CD14-positive monocyte (primary cell): ENCODE measurements around the gene MYH7. TPM values are rescaled to one million over a fixed set of nuclear protein-coding genes. Genes with fewer than 3 reads are reported as not detected.

ENCODE experiments used
- DNase-seq, 3 donors: peaks; one replicate each; pipeline ENCODE4 v3.0.0-alpha.2; 2011 to 2022
- H2AFZ ChIP-seq: 2 replicates; pipeline ENCODE4 v1.6.0; 2012; ENCODE audit warnings: mild to moderate bottlenecking, low read depth, low read length, inconsistent platforms; ENCODE audit not compliant: insufficient read depth, poor library complexity, severe bottlenecking
- H3K27ac ChIP-seq, 2 donors: 1 replicate in 1 of 2; 2 replicates in 1 of 2; pipeline ENCODE4 v1.5.1; 2012 to 2013; ENCODE audit warnings: low read length in 2 of 2, control low read depth in 1 of 2, inconsistent platforms in 1 of 2, low read depth in 1 of 2, mild to moderate bottlenecking in 1 of 2
- H3K27me3 ChIP-seq, 2 donors: one replicate each; pipeline versions ENCODE4 v1.6.0 to v1.6.1; 2011 to 2013; ENCODE audit warnings: low read length in 2 of 2; ENCODE audit not compliant: control insufficient read depth in 2 of 2, insufficient read depth in 2 of 2
- H3K36me3 ChIP-seq, 2 donors: replicated peaks in 1 of 2; 1 replicate in 1 of 2; 2 replicates in 1 of 2; pipeline versions ENCODE4 v1.5.1 to v1.6.1; 2012 to 2013; ENCODE audit warnings: low read length in 2 of 2, control low read depth in 1 of 2, inconsistent platforms in 1 of 2, mild to moderate bottlenecking in 1 of 2; ENCODE audit not compliant: insufficient read depth in 2 of 2, control insufficient read depth in 1 of 2
- H3K4me1 ChIP-seq, 2 donors: 1 replicate in 1 of 2; 2 replicates in 1 of 2; pipeline versions ENCODE4 v1.5.1 to v1.6.1; 2012 to 2013; ENCODE audit warnings: low read length in 2 of 2, control low read depth in 1 of 2, inconsistent platforms in 1 of 2, mild to moderate bottlenecking in 1 of 2, moderate library complexity in 1 of 2; ENCODE audit not compliant: insufficient read depth in 2 of 2, control insufficient read depth in 1 of 2
- H3K4me2 ChIP-seq: replicated peaks from 2 replicates; pipeline ENCODE3; 2012; ENCODE audit warnings: low read length, moderate library complexity, mild to moderate bottlenecking; ENCODE audit not compliant: poor library complexity, severe bottlenecking; ENCODE audit errors: extremely low read depth
- H3K4me3 ChIP-seq, 3 experiments: fragments of 200-600 bp in 1 of 3; sonication (generic) in 1 of 3; replicated peaks in 1 of 3; 1 replicate in 2 of 3; 2 replicates in 1 of 3; pipeline ENCODE4 v1.5.1; 2011 to 2013; ENCODE audit warnings: low read length in 3 of 3, mild to moderate bottlenecking in 3 of 3, control low read depth in 2 of 3, low read depth in 2 of 3, inconsistent platforms in 1 of 3, moderate library complexity in 1 of 3
- H3K79me2 ChIP-seq: 2 replicates; pipeline ENCODE4 v1.6.0; 2012; ENCODE audit warnings: mild to moderate bottlenecking, control low read depth, inconsistent platforms, low read length, moderate library complexity; ENCODE audit not compliant: insufficient read depth
- H3K9ac ChIP-seq: 2 replicates; pipeline ENCODE4 v1.6.0; 2017; ENCODE audit warnings: low read length, mild to moderate bottlenecking; ENCODE audit not compliant: insufficient read depth, poor library complexity, severe bottlenecking
- H3K9me3 ChIP-seq, 2 donors: replicated peaks in 1 of 2; 1 replicate in 1 of 2; 2 replicates in 1 of 2; pipeline versions ENCODE4 v1.5.1 to v1.6.1; 2012 to 2013; ENCODE audit warnings: low read length in 2 of 2, control low read depth in 1 of 2; ENCODE audit not compliant: control insufficient read depth in 1 of 2, insufficient read depth in 1 of 2
- H4K20me1 ChIP-seq: 2 replicates; pipeline ENCODE4 v1.6.0; 2012; ENCODE audit warnings: mild to moderate bottlenecking, low read length, control low read depth, moderate library complexity; ENCODE audit not compliant: insufficient read depth
- H3K27ac Mint-ChIP-seq, 7 donors: one replicate each; pipeline ENCODE4 v1.8.0; 2020; ENCODE audit warnings: mild to moderate bottlenecking in 7 of 7, mixed read lengths in 7 of 7, moderate library complexity in 6 of 7, inconsistent platforms in 2 of 7
- H3K27me3 Mint-ChIP-seq, 3 donors: one replicate each; pipeline ENCODE4 v1.8.0; 2021 to 2022; ENCODE audit warnings: low read depth in 3 of 3, mild to moderate bottlenecking in 3 of 3, mixed read lengths in 3 of 3, moderate library complexity in 3 of 3, inconsistent platforms in 1 of 3
- H3K36me3 Mint-ChIP-seq, 2 donors: one replicate each; pipeline ENCODE4 v1.8.0; 2020; ENCODE audit warnings: mixed read lengths in 2 of 2, inconsistent platforms in 1 of 2, mild to moderate bottlenecking in 1 of 2
- H3K4me1 Mint-ChIP-seq: one replicate; pipeline ENCODE4 v1.8.0; 2020; ENCODE audit warnings: mild to moderate bottlenecking, mixed read lengths
- H3K4me3 Mint-ChIP-seq, 2 donors: one replicate each; pipeline ENCODE4 v1.8.0; 2020; ENCODE audit warnings: mild to moderate bottlenecking in 2 of 2, mixed read lengths in 2 of 2, moderate library complexity in 1 of 2
- H3K9me3 Mint-ChIP-seq, 7 donors: one replicate each; pipeline ENCODE4 v1.8.0; 2020 to 2022; ENCODE audit warnings: mixed read lengths in 7 of 7, mild to moderate bottlenecking in 6 of 7, moderate library complexity in 6 of 7, inconsistent platforms in 2 of 7
- WGBS: methylation state at CpG from one replicate; pipeline ENCODE4 v1.1.5; 2013; ENCODE audit warnings: missing lambda C conversion rate; ENCODE audit not compliant: insufficient coverage; 5-methylcytosine and 5-hydroxymethylcytosine counted together
- intact Hi-C, 2 donors: fragments of 100-400 bp; cut with micrococcal nuclease; formaldehyde crosslinking; loops; one replicate each; pipeline versions ENCODE4 v1.15.0 to v1.15.1; 2023
- polyA minus RNA-seq: library from RNA; depleted of rRNA, polyadenylated mRNA; stranded (reverse); fragments of >200 nt; gene quantifications from 2 replicates; pipeline ENCODE4 v1.2.3, GENCODE V29; 2012
- polyA plus RNA-seq, 3 donors: library from polyadenylated mRNA; depleted of rRNA in 1 of 3; unstranded in 2 of 3; stranded (reverse) in 1 of 3; fragments of 300-500 nt in 2 of 3; fragments of >200 nt in 1 of 3; fragmentation: Illumina TruSeq in 2 of 3; gene quantifications; 1 replicate in 2 of 3; 2 replicates in 1 of 3; pipeline ENCODE4 v1.2.3, GENCODE V29; 2012 to 2021
- total RNA-seq, 12 experiments: library from RNA in 1 of 12; stranded (reverse) in 1 of 12; fragments of 120-200 nt in 1 of 12; gene quantifications; one replicate each; pipeline ENCODE4 v1.2.4 and lab custom pipeline; 2013 to 2026; ENCODE audit warnings: mixed read lengths in 6 of 12, inconsistent platforms in 1 of 12
- TF ChIP-seq, protein P1 (sequence below): fragments of 200-600 bp; IDR thresholded peaks from one replicate; pipeline ENCODE4 v1.8.0; 2022; ENCODE audit warnings: antibody characterized with exemption, mild to moderate bottlenecking

MYH7 gene
- total RNA-seq (2013), result 0.08 TPM
- polyA plus RNA-seq (not detected), polyA minus RNA-seq (not detected in 2 replicates), total RNA-seq (lab: John Stamatoyannopoulos, UW) (0 to 1.3 (median 0) reads per million in 11 experiments)

DNA sequence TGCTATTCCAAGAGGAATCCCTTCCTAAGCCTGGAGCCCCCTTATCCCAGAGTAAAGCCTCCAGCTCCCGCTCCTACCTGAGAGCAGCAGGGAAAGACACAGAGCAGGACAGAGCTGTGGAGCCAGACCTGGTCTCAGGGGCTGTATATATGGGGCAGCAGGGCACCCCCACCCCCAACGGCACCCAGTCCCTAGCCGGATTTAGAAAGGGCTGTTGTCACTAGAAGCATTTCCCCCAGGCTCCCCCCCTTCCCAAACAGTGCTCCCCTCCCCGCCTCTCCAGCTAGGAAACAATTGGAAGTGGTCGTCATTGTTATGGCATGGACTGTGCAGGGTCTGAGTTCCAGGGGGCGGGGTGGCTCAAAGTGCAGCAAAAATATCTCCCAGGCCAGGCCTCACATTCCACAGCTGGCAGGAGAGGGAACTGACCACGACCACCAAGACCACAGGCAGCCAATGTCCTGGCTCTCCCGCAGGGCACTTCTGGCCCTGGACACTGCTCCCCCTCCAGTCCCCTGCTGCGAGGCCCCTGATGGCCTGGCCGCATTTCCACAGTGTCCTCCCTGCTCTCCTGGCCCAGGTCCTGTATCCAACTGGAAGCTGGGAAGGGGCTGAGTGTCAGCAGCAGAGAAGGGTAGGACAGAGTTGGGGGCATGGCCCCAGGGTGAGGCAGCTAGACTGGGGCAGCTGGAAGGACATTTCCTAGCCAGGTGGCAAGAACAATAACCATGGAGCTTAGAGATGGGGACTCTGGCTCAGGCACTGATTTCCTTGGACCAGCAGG is at the start of gene MYH7:
MYH7 (minus strand) TSS at position 118 of the 784 bp plus-strand sequence. CDS start 1,928 bp downstream, outside the sequence.
- intact Hi-C loops, result no loop called here
- H3K4me2 ChIP-seq, result no peak within 1 kb of the TSS
- Mint-ChIP-seq H3K4me1 (peaks cover 4% of the 10 kb centered on the region), H3K4me3 (no peak within 1 kb of the TSS), H3K27ac (no peak within 1 kb of the TSS), H3K36me3 (no peaks in the 10 kb centered on the region), H3K27me3 (peaks cover 3 to 6% (median 5%) of the 10 kb centered on the region in 3 donors), H3K9me3 (peaks cover 0 to 1% (median 0%) of the 10 kb centered on the region in 7 donors)
- no peaks in the 10 kb centered on the region for H3K27me3 ChIP-seq
- H3K9ac ChIP-seq, result no peak within 1 kb of the TSS
- DNase-seq, result no peak
- 89% methylated on average over 3 of the region's 10 CpGs for WGBS
- TF ChIP-seq, protein P1, sequence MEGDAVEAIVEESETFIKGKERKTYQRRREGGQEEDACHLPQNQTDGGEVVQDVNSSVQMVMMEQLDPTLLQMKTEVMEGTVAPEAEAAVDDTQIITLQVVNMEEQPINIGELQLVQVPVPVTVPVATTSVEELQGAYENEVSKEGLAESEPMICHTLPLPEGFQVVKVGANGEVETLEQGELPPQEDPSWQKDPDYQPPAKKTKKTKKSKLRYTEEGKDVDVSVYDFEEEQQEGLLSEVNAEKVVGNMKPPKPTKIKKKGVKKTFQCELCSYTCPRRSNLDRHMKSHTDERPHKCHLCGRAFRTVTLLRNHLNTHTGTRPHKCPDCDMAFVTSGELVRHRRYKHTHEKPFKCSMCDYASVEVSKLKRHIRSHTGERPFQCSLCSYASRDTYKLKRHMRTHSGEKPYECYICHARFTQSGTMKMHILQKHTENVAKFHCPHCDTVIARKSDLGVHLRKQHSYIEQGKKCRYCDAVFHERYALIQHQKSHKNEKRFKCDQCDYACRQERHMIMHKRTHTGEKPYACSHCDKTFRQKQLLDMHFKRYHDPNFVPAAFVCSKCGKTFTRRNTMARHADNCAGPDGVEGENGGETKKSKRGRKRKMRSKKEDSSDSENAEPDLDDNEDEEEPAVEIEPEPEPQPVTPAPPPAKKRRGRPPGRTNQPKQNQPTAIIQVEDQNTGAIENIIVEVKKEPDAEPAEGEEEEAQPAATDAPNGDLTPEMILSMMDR, result no peak
- H3K27ac ChIP-seq, result no peak within 1 kb of the TSS
- no peaks in the 10 kb centered on the region for H4K20me1 ChIP-seq
- H3K79me2 ChIP-seq, result no peaks in the 10 kb centered on the region
- no peaks in the 10 kb centered on the region for H3K4me1 ChIP-seq
- H2AFZ ChIP-seq, result no peak within 1 kb of the TSS
- no peaks in the 10 kb centered on the region for H3K9me3 ChIP-seq
- H3K36me3 ChIP-seq, result no peaks in the 10 kb centered on the region
- no peak within 1 kb of the TSS for H3K4me3 ChIP-seq

DNA sequence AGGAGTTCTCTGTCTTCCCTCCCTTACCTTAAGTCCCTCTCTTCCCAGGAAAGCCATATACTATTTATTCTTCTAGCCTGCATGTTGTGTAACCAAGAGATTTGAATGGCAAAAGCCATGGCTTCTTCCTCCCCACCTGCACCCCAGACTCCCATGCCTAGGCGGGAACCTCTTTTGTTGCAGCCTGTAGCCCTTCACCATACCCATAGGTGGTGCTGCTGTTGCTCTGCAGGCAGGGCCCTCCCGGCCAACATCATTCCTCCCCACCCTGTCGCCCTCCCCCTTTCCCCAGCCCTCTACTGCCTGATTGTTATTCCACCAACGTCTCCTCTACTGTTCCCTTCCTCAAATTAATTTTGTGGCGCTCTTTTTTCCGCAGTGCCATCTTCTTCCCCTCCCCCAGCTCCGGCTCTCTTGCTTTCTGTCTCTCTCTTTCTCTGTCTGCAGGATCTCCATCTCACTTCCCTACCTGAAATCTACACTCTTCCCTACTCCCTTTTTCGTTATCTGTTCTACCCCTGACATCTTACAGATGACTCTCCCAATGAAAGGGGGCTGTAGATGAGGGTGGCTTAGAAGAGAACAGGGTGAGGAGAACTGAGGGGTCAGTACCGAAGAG is 47.9 kb upstream of the MYH7 start:
- no peaks in the 10 kb centered on the region for H3K9me3 Mint-ChIP-seq
- Histone ChIP-seq H3K4me1 (no peaks in the 10 kb centered on the region), H3K4me2 (no peak overlapping the region), H3K36me3 (peaks cover 17 to 62% of the 10 kb centered on the region in 2 donors), H2AFZ (no peak overlapping the region), H3K27ac (no peak overlapping the region), H3K9me3 (no peaks in the 10 kb centered on the region), H3K4me3 (no peak overlapping the region), H3K9ac (no peak overlapping the region), H3K79me2 (no peaks in the 10 kb centered on the region), H4K20me1 (peaks cover 4% of the 10 kb centered on the region), H3K27me3 (no peaks in the 10 kb centered on the region)
- TF ChIP-seq, protein P1, result no peak
- DNase-seq, result no peak
- intact Hi-C loops, result no loop called here
- H3K27me3 Mint-ChIP-seq, result peaks cover 0 to 2% (median 0%) of the 10 kb centered on the region in 3 donors
- H3K27ac Mint-ChIP-seq, result no peak overlapping the region
- H3K4me1 Mint-ChIP-seq, result no peaks in the 10 kb centered on the region
- H3K36me3 Mint-ChIP-seq, result peaks cover 30 to 42% of the 10 kb centered on the region in 2 donors
- no peak overlapping the region for H3K4me3 Mint-ChIP-seq
- WGBS, result 82% methylated on average over 8 of the region's 9 CpGs
